Activated T-cell treated with anti-CD3 and anti-CD28 coated beads, Interleukin-2, amount 50 U/mL, for 1 hour (primary cell): ENCODE results near the gene PSME3IP1.
"Not testable (repeated sequence)": the region's sequence is repeated elsewhere in the genome, so short reads cannot be mapped to it uniquely, and the experiment has no call there.

Source experiments
- DNase-seq: peaks from one replicate; pipeline ENCODE4 v3.0.0-alpha.2; 2020

PSME3IP1 gene

GRCh38 chr16:57185945-57186871 lies at the start of gene PSME3IP1, which contains the start of gene RSPRY1:
PSME3IP1 (minus strand) TSS chr16:57186039; CDS start chr16:57173854, 12,185 bp downstream.
RSPRY1 (plus strand) TSS chr16:57186329; CDS start chr16:57204659, 18,330 bp downstream.
- peak; percentile 97 for DNase-seq

- no peak for DNase-seq
Observed at GRCh38 chr16:57235128-57236021, 49.5 kb upstream of the PSME3IP1 start.

- no peak for DNase-seq
Observed at GRCh38 chr16:57234707-57235092, 48.9 kb upstream of the PSME3IP1 start.

DNA sequence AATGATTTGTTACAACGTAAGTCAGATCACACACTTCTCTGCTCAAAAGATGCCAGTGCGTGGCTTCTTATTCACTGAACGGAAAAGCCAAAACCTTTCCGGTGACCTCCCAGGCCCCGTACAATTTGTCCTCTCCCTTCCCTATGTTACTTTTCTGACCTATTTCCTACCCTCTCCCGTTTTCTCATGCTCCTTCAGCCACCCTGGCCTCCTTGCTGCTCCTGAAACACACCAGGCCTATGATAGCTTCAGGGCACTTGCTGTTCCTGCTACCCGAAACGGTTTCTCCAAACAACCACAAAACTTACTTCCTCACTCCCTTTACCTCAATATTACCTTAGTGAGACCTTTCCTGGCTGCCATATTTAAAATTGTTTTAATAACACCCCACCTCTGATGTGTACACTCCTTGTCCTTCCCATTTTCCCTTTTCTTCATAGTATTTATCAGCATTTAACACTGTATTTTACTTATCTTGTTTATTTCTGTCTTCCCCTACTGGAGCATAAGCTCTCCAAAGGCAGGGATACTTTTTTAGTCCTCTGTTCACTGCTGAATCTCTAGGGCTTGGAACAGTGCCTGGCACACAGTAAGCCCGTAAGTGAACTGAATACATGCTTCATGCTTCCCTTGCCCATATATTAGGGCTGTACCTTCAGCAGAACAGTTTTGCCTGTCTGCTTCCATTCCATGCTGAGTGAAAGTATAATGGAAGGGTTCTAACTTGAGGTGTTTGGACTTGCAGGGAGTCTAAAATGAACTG lies 48.3 kb upstream of the PSME3IP1 start:
- DNase-seq: no peak

GRCh38 chr16:57231821-57232350 lies 46.0 kb upstream of the PSME3IP1 start:
- DNase-seq: no peak

DNA sequence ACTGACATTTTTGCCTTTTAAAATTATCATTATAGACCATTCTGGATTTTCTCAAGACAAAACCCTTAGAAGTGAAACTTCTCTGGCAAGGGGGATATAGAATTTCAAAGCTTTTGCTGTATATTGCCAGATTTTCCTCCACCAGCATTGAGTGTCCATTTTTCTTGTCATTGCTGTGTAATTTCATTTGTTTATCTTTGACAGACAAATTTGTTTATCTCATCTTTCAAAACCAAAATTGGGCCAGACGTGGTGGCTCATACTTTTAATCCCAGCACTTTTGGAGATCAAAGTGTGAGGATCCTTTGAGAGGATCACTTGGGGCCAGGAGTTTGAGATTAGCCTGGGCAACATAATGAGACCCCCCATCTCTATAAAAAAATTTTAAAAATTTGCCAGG lies 43.2 kb upstream of the PSME3IP1 start:
- no peak for DNase-seq

- no peak for DNase-seq
Observed at GRCh38 chr16:57226701-57227621, 41.1 kb upstream of the PSME3IP1 start.

- no peak for DNase-seq
Observed at GRCh38 chr16:57225978-57226377, 40.1 kb upstream of the PSME3IP1 start.

GRCh38 chr16:57224651-57225335 lies 39.0 kb upstream of the PSME3IP1 start:
- DNase-seq: no peak

- DNase-seq: no peak
Observed at GRCh38 chr16:57223057-57223456, 37.2 kb upstream of the PSME3IP1 start.

DNA sequence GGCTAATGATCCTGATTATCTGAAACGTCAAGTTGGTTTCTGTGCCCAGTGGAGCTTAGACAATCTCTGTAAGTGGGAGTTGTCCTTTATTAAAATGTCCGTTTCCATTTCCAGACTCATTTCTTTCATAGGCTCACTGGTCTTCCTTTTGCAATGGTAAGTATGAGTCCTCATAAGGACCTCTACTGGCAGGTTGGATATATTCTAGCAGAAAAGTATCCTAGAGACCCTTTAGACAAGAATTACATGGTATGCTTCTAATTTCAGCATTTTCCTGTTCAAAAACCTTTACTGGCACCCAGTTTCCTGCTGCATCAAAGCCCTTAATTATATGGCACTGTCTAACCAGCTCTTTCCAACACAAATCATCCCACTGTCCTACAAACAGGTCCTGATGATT lies 31.1 kb upstream of the PSME3IP1 start:
- DNase-seq: no peak

- no peak for DNase-seq
Observed at GRCh38 chr16:57213462-57213861, 27.6 kb upstream of the PSME3IP1 start.

- no peak for DNase-seq
Observed at GRCh38 chr16:57209780-57210179, 23.9 kb upstream of the PSME3IP1 start.

DNA sequence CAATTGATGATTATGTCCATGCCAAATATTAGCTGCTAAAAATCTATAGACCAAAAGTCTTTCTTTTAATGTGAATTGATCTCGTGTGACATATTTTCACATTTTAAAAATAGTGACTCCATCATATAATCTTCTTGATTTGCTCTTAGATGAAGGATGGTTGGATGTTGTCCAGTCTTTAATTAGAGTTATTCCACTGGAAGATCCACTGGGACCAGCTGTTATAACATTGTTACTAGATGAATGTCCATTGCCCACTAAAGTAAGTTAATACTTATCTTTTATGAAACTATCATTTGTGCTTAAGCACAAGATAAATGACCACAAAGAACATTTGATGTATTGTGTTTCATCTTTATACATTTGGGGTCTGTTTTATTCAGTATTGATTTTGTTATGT lies 23.1 kb upstream of the PSME3IP1 start:
- no peak for DNase-seq

DNA sequence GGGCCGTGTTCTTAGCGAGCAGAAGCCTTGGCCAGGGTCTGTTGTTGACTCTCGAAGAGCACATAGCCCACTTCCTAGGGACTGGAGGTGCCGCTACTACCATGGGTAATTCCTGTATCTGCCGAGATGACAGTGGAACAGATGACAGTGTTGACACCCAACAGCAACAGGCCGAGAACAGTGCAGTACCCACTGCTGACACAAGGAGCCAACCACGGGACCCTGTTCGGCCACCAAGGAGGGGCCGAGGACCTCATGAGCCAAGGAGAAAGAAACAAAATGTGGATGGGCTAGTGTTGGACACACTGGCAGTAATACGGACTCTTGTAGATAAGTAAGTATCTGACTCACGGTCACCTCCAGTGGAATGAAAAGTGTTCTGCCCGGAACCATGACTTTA lies 18.8 kb upstream of the PSME3IP1 start:
- DNase-seq: no peak

GRCh38 chr16:57203451-57203850 lies 17.6 kb upstream of the PSME3IP1 start:
- no peak for DNase-seq

- no peak for DNase-seq
Observed at GRCh38 chr16:57202095-57202886, 16.5 kb upstream of the PSME3IP1 start.

DNA sequence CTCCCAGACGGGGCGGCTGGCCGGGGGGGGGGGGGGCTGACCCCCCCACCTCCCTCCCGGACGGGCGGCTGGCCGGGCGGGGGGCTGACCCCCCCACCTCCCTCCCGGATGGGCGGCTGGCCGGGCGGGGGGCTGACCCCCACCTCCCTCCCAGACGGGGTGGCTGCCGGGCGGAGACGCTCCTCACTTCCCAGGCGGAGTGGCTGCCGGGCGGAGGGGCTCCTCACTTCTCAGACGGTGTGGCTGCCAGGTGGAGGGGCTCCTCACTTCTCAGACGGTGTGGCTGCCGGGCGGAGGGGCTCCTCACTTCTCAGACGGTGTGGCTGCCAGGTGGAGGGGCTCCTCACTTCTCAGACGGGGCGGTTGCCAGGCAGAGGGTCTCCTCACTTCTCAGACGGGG lies 15.1 kb upstream of the PSME3IP1 start:
- not testable (repeated sequence) for DNase-seq

GRCh38 chr16:57200321-57200720 lies 14.5 kb upstream of the PSME3IP1 start:
- DNase-seq: not testable (repeated sequence)

DNA sequence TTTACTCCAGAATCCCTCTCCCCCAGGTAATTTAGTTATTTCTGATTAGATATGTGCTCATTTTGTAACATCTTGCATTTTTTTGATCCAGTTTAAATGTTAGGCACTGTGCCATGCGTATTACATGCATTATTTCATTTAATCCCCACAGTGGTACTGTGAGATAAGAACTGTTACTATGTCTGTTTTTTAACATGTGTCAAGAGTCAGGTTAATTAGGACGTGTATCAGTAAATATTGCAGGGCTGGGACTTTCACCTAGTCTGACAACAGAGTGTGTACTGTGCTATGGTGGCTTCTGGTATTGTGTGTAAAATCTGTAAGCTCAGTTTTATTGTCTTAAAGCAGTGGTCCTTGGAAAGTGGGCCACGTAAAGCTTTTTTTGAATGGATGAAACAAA lies 10.9 kb upstream of the PSME3IP1 start:
- DNase-seq: no peak
